ENCODE data around the gene SAMD1.

The SAMD1 gene

DNA sequence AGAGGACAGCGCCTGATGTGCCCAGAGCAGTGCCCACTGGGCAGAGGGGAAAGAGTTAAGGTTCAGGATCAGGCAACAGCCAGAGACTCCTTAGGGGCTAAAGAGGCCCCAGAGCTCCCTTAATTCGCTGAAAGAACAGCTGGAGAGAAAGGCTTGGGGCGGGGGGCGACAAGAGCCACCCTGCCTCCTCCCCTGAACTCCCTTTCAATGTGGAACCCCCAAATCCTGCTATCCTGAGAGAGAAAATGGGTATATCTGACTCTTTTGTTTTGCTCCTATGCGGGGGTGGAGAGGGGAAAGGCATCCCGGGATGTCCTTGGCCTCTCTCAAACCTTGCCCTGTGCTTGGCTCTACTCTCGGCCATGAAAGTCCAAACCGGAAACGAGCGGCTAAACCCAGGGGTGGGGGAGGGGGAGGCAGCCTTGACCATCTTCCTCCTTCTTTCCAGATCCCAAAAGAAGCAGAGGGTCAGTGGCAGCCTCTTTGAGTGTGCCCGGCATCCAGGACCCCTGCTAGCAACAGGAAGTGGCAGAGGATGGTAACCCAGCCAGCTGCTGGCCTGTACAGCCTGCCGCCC, 22.3 kb upstream of the SAMD1 start:
- DNase-seq: peak; percentile 60

- DNase-seq: no peak
These were observed 21.7 kb upstream of the SAMD1 start for GRCh38 chr19:14112051-14112808.

DNA sequence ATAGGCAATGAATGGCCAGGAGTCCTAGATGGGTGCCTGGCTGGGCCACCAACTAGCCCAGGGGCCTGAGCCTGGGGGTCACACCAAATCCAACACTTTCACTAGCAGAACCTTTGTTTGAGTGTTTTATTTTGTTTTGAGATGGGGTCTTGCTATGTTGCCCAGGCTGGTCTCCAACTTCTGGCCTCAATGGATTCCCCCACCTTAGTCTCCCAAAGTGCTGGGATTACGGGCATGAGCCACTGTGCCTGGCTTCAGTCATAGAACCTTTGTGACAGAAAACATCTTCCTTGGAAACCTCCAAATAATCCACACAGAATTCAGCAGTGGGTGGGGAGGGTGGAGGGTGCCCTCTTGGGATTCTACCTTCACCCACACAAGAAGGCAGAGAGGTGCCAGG, 20.9 kb upstream of the SAMD1 start:
- DNase-seq: no peak

GRCh38 chr19:14110650-14111049, 20.1 kb upstream of the SAMD1 start:
- no peak for DNase-seq

DNA sequence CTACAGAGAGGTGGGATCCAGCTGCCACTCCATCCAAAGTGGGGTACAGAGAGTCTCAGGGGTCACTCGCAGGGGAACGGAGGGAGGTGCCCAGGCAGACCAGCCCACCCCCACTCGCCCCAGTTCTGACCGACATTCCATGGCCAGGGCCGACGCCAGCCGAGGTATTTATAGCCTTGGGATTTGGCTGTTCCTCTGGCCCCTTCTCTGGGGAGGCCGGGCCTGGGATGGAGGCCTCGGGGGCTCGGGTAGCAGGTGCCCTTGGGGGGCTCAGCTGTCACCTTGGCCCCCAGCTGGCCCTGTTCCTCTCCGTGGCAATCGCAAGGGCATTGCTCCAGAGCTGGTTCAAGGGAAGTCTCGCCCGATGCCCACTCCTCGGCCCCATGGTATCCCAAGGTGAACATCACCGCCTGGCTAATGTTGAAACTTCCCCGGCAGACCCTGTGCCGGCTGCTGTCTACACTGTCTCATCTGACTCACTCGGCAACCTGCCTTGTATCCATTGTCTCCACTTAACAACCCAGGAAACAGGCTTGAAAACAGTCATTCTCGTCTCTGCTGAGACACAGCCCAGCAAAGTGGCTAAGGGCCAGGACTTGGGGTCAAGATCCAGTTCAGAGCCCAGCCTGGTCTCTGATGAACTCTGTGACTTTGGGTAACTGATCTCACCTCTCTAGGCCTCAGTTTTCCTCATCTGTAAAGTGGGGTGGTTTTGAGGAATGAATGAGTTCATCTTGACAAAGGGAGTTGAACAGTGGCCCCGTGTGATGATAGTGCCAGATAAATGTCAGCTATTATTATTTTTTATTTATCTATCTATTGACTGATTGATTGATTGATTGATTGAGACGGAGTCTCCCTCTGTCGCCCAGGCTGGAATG, 17.3 kb upstream of the SAMD1 start:
- DNase-seq: no peak

GRCh38 chr19:14106840-14107239, 16.3 kb upstream of the SAMD1 start:
- DNase-seq: no peak

GRCh38 chr19:14105680-14106079, 15.1 kb upstream of the SAMD1 start:
- DNase-seq: no peak

DNA sequence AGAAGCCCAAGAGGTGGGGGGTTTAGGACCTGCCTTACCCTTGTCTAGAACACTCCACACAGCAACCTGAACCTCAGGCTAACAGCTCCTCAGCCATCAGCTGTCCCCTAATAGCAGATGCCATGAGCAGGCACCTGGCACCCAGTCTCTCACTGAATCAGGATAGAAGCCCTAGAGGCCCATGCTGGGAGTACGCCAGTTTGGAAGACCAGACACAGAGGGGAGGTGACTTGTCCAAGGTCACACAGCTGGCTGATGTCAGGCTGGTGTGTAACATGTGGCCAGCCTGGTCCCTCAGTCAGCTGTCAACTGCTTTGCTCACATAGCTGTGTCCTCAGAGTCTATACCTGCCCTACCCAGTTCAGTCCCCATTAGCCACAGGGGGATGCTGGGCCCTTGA, 12.8 kb upstream of the SAMD1 start:
- DNase-seq: no peak

DNA sequence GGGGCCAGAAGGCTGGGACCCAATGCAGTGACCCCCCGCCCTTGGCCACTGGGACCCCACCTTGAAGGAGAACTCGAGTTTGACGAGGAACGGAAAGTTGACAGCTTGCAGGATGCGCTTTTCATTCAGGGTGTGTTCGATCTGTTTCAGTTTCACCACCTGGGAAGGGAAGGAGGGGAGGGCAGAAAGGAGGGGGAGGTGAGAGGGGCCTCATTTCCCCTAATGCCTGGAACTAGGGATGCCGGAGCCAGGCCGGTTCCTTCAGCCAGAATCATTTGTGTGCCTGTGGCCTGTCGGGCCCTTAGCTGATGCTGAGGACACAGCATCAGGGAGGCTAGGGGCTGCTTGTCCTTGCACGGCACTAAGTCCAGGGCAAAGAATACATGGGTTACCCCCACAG, 12.2 kb upstream of the SAMD1 start:
- no peak for DNase-seq

DNA sequence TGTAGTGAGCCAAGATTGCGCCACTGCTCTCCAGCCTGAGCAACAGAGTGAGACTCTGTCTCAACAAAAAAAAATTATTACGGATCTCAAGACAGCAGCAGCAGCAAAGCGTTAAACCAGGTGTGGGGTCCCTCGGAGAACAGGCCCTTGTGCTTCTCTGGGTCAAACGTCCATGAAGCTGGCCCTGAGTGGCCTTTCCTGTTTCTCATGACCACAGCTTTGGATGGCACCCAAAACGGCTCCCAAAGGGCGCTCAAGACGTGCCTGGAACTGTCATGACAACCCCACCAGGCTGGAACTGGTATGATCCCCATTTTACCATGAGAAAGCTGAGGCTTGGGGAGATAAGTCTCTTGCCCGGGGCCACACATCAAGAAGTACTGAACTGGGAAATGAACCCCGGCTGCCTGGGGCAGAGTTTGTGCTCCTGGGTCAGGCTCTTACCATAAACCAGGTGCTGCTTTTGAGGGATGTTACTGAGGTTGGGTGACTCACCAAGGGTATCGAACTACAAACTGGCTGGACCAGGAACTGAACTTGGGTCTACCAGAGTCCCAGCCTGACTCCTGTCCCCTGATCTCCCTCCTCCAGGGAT, 11.6 kb upstream of the SAMD1 start:
- no peak for DNase-seq

- DNase-seq: no peak
These were observed 10.5 kb upstream of the SAMD1 start for GRCh38 chr19:14101003-14101545.

DNA sequence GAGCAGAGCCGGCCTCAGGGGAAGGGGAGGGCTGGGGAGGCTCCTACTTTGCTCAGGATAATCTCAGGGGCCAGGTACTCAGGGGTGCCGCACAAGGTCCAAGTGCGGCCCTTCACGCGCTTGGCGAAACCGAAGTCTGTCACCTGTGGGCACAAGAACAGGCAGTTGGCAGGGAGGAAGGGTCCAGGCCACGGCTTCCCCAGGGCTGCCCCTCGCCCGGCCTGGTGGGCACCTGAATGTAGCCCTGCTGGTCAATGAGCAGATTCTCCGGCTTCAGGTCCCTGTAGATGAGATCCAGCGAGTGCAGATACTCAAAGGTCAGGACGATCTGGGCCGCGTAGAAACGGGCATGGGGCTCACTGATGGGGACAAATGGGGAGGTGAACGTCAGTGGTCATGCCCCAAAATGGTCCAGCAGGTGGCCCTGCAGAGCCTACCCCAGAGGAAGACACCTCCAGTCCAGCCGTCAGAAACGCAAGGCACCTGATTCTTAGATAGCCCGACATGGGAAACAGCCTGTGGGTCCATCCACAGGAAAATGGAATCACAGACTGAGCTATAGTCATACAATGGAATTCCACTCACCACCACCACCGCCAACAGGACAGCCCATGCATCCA, 7.1 kb upstream of the SAMD1 start:
- DNase-seq: peak; percentile 41

GRCh38 chr19:14096272-14096992, 5.9 kb upstream of the SAMD1 start:
- peak; percentile 34 for DNase-seq

GRCh38 chr19:14094854-14095253, 4.3 kb upstream of the SAMD1 start:
- DNase-seq: no peak

DNA sequence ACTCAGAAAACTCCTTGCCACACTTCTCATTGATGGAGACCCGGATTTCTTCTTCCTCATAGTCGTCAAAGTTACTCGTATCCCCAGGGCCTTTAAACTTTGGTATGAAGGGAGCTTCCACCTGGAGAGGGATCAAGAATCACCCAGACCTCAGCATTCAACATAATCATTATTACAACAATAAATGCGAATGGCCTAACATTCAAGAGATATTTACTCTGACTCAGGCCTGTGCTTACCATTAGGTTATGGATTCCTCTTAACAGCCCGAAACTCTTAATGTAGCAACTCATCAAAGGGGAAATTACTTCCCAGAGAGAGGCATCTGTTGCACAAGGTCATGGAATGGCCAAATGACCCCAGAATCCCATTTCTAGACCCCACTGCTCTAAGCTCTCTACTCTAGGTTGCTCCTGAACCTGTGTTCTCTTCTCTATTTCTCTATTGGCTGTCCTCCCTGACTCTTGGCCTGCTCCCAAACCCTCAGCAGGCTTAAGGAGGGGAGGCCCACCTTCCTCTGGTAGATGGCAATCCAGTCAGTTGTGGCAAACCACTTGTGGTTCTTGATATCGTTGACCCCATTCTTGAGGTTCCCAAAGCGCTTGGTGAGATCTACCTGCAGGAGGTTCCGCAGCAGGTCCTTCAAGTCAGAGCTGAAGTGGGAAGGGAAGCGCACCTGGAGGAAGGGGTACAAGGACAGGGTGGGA, 2.7 kb upstream of the SAMD1 start:
- no peak for DNase-seq

- peak; percentile 80 for DNase-seq
These were observed 1.4 kb upstream of the SAMD1 start for GRCh38 chr19:14091813-14092462.

DNA sequence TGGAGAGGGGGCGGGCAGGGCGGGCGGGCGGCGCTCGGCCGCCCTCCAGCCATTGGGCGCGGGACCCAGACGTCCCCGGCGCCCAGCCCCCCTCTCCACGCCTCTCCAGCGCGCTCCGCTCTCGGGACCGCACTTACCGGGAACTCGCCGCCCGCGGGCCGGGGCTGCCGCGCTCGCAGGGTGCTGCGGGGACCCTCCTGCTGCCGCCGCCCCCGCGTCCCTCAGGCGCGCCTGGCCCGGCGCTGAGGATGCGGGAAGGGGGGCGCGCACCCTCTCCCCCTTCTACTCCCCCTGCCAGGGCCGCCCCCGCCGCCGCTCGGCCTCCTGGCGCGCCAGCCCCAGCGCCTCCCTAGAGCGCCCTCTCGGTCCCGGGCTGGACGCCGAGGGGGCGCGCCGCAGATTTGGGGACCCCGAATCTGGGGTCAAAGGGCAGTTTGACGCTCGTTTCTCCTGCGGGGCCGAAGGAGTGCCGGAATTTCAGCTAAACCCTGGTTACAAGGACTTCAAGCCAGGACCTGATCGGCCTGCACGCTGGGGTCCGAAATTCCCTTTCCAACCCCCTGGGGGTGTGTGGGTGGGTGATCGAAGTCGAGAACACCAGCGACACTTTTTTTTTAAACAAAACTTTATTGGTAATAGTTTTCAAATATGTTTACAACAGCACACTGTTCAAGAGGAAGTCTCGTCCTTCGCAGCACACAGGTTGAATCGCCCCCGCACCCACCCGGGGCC, 696 bp upstream of the SAMD1 start:
- peak; percentile 94 for DNase-seq

GRCh38 chr19:14089662-14090508, 666 bp downstream of the SAMD1 start:
- peak; percentile 76 for DNase-seq

DNA sequence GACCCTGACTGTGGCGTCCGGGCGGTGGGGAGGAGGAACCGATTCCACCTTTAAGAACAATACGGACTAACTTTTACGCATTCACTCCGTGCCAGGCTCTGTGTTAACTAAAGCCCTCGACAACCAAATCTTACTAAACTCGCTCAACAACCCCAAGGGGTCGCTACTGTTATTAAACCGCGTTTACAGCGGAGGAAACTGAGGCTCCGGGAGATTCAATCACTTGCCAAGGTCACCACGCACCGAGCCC, 1.2 kb downstream of the SAMD1 start:
- DNase-seq: peak; percentile 56
